Transverse colon (tissue), 4 donors: ENCODE data around the gene INSRR. TPM values are rescaled to one million over a fixed set of nuclear protein-coding genes. Genes with fewer than 3 reads are reported as not detected.

Source experiments
- DNase-seq: peaks from one replicate; pipeline ENCODE4 v3.0.0-alpha.2; 2019
- H3K27ac ChIP-seq, 4 donors: fragments of 200-600 bp; sonication (generic); 2 replicates each; pipeline ENCODE4 v1.5.1; 2016 to 2018; ENCODE audit warnings: inconsistent platforms in 4 of 4
- H3K27me3 ChIP-seq: fragments of 200-600 bp; sonication (generic); 2 replicates; pipeline ENCODE4 v1.5.1; 2017; ENCODE audit warnings: inconsistent platforms
- H3K36me3 ChIP-seq, 4 donors: fragments of 200-600 bp; sonication (generic); 2 replicates each; pipeline ENCODE4 v1.5.1; 2017 to 2019; ENCODE audit warnings: inconsistent platforms in 4 of 4
- H3K4me1 ChIP-seq, 4 donors: fragments of 200-600 bp; sonication (generic); 2 replicates each; pipeline ENCODE4 v1.5.1; 2017 to 2020; ENCODE audit warnings: inconsistent platforms in 4 of 4
- H3K4me3 ChIP-seq, 4 donors: fragments of 200-600 bp; sonication (generic); 1 replicate in 1 of 4; 2 replicates in 3 of 4; pipeline versions ENCODE4 v1.5.1 to v1.6.1; 2017 to 2019; ENCODE audit warnings: inconsistent platforms in 4 of 4
- H3K9me3 ChIP-seq, 2 donors: fragments of 200-600 bp; sonication (generic); 2 replicates each; pipeline ENCODE4 v1.5.1; 2017 to 2019; ENCODE audit warnings: inconsistent platforms in 2 of 2
- CTCF ChIP-seq, 5 experiments: fragments of 200-600 bp in 3 of 5; fragments of 450-650 bp in 2 of 5; sonication (generic) in 3 of 5; IDR thresholded peaks; 1 replicate in 2 of 5; 2 replicates in 3 of 5; pipeline ENCODE4 v1.5.1; 2016 to 2017; ENCODE audit warnings: antibody characterized with exemption in 5 of 5, inconsistent platforms in 3 of 5, mild to moderate bottlenecking in 2 of 5, moderate library complexity in 1 of 5
- EP300 ChIP-seq: sonication (generic); formaldehyde crosslinking; IDR thresholded peaks from one replicate; pipeline ENCODE4 v1.6.1; 2017; ENCODE audit warnings: antibody characterized with exemption, low read depth
- POLR2A ChIP-seq: fragments of 450-650 bp; IDR thresholded peaks from one replicate; pipeline ENCODE4 v1.6.1; 2016; ENCODE audit warnings: antibody characterized with exemption, mild to moderate bottlenecking, moderate library complexity
- POLR2AphosphoS5 ChIP-seq, 3 donors: sonication (generic); formaldehyde crosslinking; IDR thresholded peaks; one replicate each; pipeline ENCODE4 v1.6.1; 2016; ENCODE audit warnings: antibody characterized with exemption in 3 of 3
- WGBS, 2 donors: methylation state at CpG; one replicate each; pipeline ENCODE4 v1.1.5; 2018; ENCODE audit warnings: low coverage in 1 of 2; 5-methylcytosine and 5-hydroxymethylcytosine counted together
- in situ Hi-C, 4 donors: fragments of 200-750 bp; cut with MboI; loops; one replicate each; pipeline versions ENCODE4 v1.15.0 to v1.15.1; 2017; ENCODE audit warnings: low sequenced_read_pairs in 3 of 4, low pct_ligation_motif_present in 1 of 4, low pct_unique_long_range_greater_than_20kb in 1 of 4
- intact Hi-C: fragments of 100-400 bp; cut with DNase I; formaldehyde crosslinking; loops from one replicate; pipeline ENCODE4 v1.15.1; 2023; ENCODE audit warnings: low total_unique reads
- total RNA-seq, 4 donors: library from RNA; depleted of rRNA; stranded (reverse); fragments of >200 nt; gene quantifications; one replicate each; pipeline ENCODE4 v1.1.0, GENCODE V29; 2016

INSRR gene
- total RNA-seq, 4 donors from 2014 or later: not detected

- in situ Hi-C loops (no loop called here), intact Hi-C loops (no loop called here)
- TF ChIP-seq CTCF (IDR thresholded peaks at IDR 0.05) (no peak), EP300 (no peak), POLR2AphosphoS5 (IDR thresholded peaks at IDR 0.05) (no peak), POLR2A (no peak)
- no peak for DNase-seq
- Histone ChIP-seq H3K36me3 (no peaks in the 10 kb centered on the region), H3K4me1 (no peaks in the 10 kb centered on the region), H3K9me3 (no peaks in the 10 kb centered on the region), H3K27me3 (peaks cover 12% of the 10 kb centered on the region), H3K27ac (no peak overlapping the region), H3K4me3 (no peak overlapping the region)
- 40 to 73% methylated on average over 1 of the region's 1 CpG for whole genome bisulfite sequencing, 2 donors
Observed at GRCh38 chr1:156826630-156827029, 32.3 kb downstream of the INSRR start.

DNA sequence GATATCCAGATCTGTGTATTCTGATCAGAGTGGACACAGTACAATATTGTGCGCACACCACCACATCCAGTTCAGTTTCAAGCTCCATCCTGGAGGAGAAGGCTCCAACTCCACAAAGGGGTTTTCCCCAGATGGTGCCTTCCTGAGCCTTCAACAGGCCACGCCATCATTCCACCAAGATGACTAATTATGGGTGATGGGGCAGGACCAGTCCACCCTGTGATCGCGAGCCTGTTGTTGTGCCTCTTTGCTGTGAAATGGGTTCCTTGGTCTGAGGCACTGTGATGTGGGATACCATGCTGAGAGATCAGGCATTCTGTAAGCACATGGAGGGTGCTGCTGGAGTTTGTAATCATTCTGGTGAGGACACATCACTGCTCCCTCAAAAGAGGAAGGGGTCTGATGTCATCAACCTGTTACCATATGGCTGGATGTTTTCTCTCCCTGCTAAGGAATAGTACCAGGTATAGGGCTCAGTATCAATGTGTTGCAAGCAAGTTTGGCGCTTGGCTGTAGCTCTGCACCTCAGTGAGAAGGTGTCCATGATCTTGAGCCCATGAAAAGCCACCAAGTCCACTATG is 35.6 kb downstream of the INSRR start:
- no peak for TF ChIP-seq POLR2AphosphoS5 (IDR thresholded peaks at IDR 0.05)
- Histone ChIP-seq H3K9me3 (no peaks in the 10 kb centered on the region), H3K4me3 (no peak overlapping the region), H3K27ac (no peak overlapping the region), H3K36me3 (no peaks in the 10 kb centered on the region), H3K27me3 (peaks cover 6% of the 10 kb centered on the region), H3K4me1 (no peaks in the 10 kb centered on the region)
- 91% methylated on average over 5 of the region's 5 CpGs; no CpG with 5 or more reads in 1 of the 2 donors for WGBS, 2 donors
- intact Hi-C loops: no loop called here
- no peak for DNase-seq
- in situ Hi-C loops: no loop called here

GRCh38 chr1:156822680-156823079 is 36.2 kb downstream of the INSRR start:
- intact Hi-C loops (no loop called here), in situ Hi-C loops (no loop called here)
- no peak overlapping the region for H3K27ac ChIP-seq
- DNase-seq: no peak
- H3K27me3 ChIP-seq: peaks cover 3% of the 10 kb centered on the region
- TF ChIP-seq POLR2A (no peak), CTCF (IDR thresholded peaks at IDR 0.05) (no peak), POLR2AphosphoS5 (IDR thresholded peaks at IDR 0.05) (no peak), EP300 (no peak)
- no peaks in the 10 kb centered on the region for H3K4me1 ChIP-seq
- H3K9me3 ChIP-seq: no peaks in the 10 kb centered on the region
- no peak overlapping the region for H3K4me3 ChIP-seq
- no peaks in the 10 kb centered on the region for H3K36me3 ChIP-seq
- WGBS, 2 donors: 52 to 75% methylated on average over 1 of the region's 1 CpG

DNA sequence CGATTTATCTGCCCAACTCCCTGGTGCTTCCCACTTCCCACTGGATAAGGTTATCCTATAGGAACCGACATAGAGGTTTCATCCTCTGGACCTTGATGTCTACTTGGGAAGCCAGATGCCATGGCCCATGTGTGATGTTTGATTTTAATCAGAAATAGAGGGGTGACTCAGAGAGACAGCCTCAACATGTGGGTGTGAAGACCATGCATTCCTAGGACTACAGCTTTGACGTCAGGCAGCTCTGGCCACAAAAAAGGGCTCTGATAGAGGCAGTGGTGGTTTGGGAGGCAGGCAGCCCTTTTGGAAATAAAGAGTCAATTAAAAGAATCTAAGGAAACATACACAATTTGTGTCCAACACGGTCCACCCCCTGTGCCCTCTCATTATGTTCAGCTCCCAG is 37.1 kb downstream of the INSRR start:
- H3K4me3 ChIP-seq: no peak overlapping the region
- no peak overlapping the region for H3K27ac ChIP-seq
- no peaks in the 10 kb centered on the region for H3K4me1 ChIP-seq
- intact Hi-C loops: no loop called here
- H3K27me3 ChIP-seq: peaks cover 3% of the 10 kb centered on the region
- TF ChIP-seq POLR2AphosphoS5 (IDR thresholded peaks at IDR 0.05) (no peak), CTCF (IDR thresholded peaks at IDR 0.05) (no peak), POLR2A (no peak), EP300 (no peak)
- H3K9me3 ChIP-seq: no peaks in the 10 kb centered on the region
- in situ Hi-C loops: no loop called here
- 66 to 69% methylated on average over 3 to 4 of the region's 4 CpGs for WGBS, 2 donors
- H3K36me3 ChIP-seq: no peaks in the 10 kb centered on the region
- no peak for DNase-seq
